HepG2 (cell line): ENCODE measurements around the gene TMEM214. TPM values are rescaled to one million over a fixed set of nuclear protein-coding genes. Genes with fewer than 3 reads are reported as not detected.

Experiments used
- ELF3 ChIP-seq: IDR thresholded peaks from 2 replicates; pipeline ENCODE4 v1.6.1; 2016; ENCODE audit warnings: missing genetic modification reagents, missing compliant biosample characterization
- GABPA ChIP-seq, 2 experiments: IDR thresholded peaks; 2 replicates each; pipeline ENCODE4 v1.6.1; 2011 to 2016; ENCODE audit warnings: low read depth in 2 of 2, low read length in 1 of 2, missing biosample characterization in 1 of 2, missing genetic modification characterization in 1 of 2
- MXD1 ChIP-seq: sonication (generic); formaldehyde crosslinking; IDR thresholded peaks from 2 replicates; pipeline ENCODE4 v1.4.0; 2020; ENCODE audit warnings: mild to moderate bottlenecking, missing genetic modification reagents
- MYPOP ChIP-seq: sonication (generic); formaldehyde crosslinking; IDR thresholded peaks from 2 replicates; pipeline ENCODE4 v1.8.1; 2023; ENCODE audit warnings: mild to moderate bottlenecking, moderate library complexity, missing genetic modification reagents
- SMAD1 ChIP-seq: sonication (generic); formaldehyde crosslinking; IDR thresholded peaks from 2 replicates; pipeline ENCODE4 v1.4.0; 2020; ENCODE audit warnings: missing genetic modification reagents, low read depth, mild to moderate bottlenecking, borderline replicate concordance
- ZNF883 ChIP-seq: sonication (generic); formaldehyde crosslinking; IDR thresholded peaks from 2 replicates; pipeline ENCODE4 v1.5.1; 2020; ENCODE audit warnings: mild to moderate bottlenecking, missing genetic modification reagents; ENCODE audit errors: not compliant biosample characterization
- polyA plus RNA-seq, 8 experiments: library from polyadenylated mRNA; depleted of rRNA in 3 of 8; stranded (reverse) in 7 of 8; unstranded in 1 of 8; fragments of >200 nt; fragmentation: Illumina TruSeq in 4 of 8; extraction: Trizol in 4 of 8; gene quantifications; 2 replicates each; pipeline versions ENCODE4 v1.2.1 to v1.2.3, GENCODE V29; 2011 to 2016; ENCODE audit warnings: low read depth in 4 of 8, missing spikeins in 1 of 8, mixed read lengths in 1 of 8; ENCODE audit not compliant: insufficient read depth in 1 of 8
- total RNA-seq, 5 experiments: library from RNA; depleted of rRNA; stranded (reverse); fragments of >200 nt; fragmentation: Illumina TruSeq; extraction: Trizol; gene quantifications; 2 replicates each; pipeline ENCODE4 v1.2.3, GENCODE V29; 2016; ENCODE audit warnings: low read depth in 1 of 5
- TF ChIP-seq, protein P1 (sequence below): sonication (generic); formaldehyde crosslinking; IDR thresholded peaks from 2 replicates; pipeline ENCODE4 v1.4.0; 2020; ENCODE audit warnings: missing genetic modification reagents, borderline replicate concordance
- TF ChIP-seq, protein P2 (sequence below): sonication (generic); formaldehyde crosslinking; IDR thresholded peaks from 2 replicates; pipeline ENCODE4 v1.4.0; 2020; ENCODE audit warnings: missing genetic modification reagents, borderline replicate concordance
- TF ChIP-seq, protein P3 (sequence below): sonication (generic); formaldehyde crosslinking; IDR thresholded peaks from 2 replicates; pipeline ENCODE4 v1.8.1; 2023; ENCODE audit warnings: missing genetic modification reagents, mild to moderate bottlenecking, borderline replicate concordance

Gene TMEM214
- total and polyA plus RNA-seq, 2 of the 13 experiments (the other 11 are each of a cell fraction or from before 2014, with no cell fraction given): 58.3 to 132 TPM

DNA sequence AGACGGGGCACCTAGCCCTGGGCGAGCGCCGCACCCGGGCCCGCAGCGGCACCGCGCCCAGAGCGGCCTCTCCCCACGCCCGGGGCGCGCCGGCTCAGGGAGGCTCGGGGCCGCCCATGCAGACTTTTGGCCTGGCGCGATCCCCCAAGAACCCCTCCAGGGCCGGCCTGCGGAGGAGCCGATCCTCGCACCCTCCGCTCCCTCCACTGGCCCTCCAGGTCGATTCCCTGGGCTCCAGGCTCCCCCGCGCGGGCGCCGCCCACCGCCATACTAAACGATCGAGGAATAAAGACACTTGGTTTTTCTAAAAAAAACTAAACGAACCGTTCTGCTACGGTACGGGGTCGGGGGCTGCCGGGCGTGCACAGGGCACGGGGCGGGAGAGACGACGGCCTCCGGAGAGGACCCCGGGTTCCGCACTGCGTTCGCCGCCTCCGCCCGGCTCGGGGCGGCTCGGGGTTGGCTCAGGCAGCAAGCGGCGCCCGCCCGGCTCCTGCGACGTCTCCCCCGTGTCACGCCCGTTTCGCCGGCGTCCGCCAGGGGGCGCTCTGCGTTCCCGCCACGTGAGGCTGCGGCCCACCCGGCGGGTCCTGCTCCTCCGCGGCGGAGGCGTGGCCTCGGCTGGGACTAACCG, 53.4 kb downstream of the TMEM214 start (continued):
- TF ChIP-seq, protein P1, sequence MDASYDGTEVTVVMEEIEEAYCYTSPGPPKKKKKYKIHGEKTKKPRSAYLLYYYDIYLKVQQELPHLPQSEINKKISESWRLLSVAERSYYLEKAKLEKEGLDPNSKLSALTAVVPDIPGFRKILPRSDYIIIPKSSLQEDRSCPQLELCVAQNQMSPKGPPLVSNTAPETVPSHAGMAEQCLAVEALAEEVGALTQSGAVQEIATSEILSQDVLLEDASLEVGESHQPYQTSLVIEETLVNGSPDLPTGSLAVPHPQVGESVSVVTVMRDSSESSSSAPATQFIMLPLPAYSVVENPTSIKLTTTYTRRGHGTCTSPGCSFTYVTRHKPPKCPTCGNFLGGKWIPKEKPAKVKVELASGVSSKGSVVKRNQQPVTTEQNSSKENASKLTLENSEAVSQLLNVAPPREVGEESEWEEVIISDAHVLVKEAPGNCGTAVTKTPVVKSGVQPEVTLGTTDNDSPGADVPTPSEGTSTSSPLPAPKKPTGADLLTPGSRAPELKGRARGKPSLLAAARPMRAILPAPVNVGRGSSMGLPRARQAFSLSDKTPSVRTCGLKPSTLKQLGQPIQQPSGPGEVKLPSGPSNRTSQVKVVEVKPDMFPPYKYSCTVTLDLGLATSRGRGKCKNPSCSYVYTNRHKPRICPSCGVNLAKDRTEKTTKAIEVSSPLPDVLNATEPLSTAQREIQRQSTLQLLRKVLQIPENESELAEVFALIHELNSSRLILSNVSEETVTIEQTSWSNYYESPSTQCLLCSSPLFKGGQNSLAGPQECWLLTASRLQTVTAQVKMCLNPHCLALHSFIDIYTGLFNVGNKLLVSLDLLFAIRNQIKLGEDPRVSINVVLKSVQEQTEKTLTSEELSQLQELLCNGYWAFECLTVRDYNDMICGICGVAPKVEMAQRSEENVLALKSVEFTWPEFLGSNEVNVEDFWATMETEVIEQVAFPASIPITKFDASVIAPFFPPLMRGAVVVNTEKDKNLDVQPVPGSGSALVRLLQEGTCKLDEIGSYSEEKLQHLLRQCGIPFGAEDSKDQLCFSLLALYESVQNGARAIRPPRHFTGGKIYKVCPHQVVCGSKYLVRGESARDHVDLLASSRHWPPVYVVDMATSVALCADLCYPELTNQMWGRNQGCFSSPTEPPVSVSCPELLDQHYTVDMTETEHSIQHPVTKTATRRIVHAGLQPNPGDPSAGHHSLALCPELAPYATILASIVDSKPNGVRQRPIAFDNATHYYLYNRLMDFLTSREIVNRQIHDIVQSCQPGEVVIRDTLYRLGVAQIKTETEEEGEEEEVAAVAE: peak; percentile 77; the same call in 1 of the 2 replicates
- TF ChIP-seq ZNF883 (CRISPR knock-in tag): peak; percentile 34
- no peak for TF ChIP-seq MXD1 (CRISPR knock-in tag)
- TF ChIP-seq MYPOP (CRISPR knock-in tag): peak; percentile 31; the same call in 1 of the 2 replicates
- TF ChIP-seq ELF3 (CRISPR knock-in tag): peak; percentile 69; the same call in 1 of the 2 replicates
- TF ChIP-seq, protein P2, sequence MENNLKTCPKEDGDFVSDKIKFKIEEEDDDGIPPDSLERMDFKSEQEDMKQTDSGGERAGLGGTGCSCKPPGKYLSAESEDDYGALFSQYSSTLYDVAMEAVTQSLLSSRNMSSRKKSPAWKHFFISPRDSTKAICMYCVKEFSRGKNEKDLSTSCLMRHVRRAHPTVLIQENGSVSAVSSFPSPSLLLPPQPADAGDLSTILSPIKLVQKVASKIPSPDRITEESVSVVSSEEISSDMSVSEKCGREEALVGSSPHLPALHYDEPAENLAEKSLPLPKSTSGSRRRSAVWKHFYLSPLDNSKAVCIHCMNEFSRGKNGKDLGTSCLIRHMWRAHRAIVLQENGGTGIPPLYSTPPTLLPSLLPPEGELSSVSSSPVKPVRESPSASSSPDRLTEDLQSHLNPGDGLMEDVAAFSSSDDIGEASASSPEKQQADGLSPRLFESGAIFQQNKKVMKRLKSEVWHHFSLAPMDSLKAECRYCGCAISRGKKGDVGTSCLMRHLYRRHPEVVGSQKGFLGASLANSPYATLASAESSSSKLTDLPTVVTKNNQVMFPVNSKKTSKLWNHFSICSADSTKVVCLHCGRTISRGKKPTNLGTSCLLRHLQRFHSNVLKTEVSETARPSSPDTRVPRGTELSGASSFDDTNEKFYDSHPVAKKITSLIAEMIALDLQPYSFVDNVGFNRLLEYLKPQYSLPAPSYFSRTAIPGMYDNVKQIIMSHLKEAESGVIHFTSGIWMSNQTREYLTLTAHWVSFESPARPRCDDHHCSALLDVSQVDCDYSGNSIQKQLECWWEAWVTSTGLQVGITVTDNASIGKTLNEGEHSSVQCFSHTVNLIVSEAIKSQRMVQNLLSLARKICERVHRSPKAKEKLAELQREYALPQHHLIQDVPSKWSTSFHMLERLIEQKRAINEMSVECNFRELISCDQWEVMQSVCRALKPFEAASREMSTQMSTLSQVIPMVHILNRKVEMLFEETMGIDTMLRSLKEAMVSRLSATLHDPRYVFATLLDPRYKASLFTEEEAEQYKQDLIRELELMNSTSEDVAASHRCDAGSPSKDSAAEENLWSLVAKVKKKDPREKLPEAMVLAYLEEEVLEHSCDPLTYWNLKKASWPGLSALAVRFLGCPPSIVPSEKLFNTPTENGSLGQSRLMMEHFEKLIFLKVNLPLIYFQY (CRISPR knock-in tag): peak; percentile 90
- no peak for TF ChIP-seq GABPA (IDR thresholded peaks at IDR 0.05; ENCODE audit: low read depth, low read length)
- no peak for TF ChIP-seq GABPA (CRISPR knock-in tag; IDR thresholded peaks at IDR 0.05; ENCODE audit: low read depth)
- no peak for TF ChIP-seq SMAD1
- TF ChIP-seq, protein P3, sequence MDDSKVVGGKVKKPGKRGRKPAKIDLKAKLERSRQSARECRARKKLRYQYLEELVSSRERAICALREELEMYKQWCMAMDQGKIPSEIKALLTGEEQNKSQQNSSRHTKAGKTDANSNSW (CRISPR knock-in tag): no peak; the same call in 1 of the 2 replicates
